Nephron progenitor cell (in vitro differentiated cells): ENCODE results near the gene UIMC1.

Source experiments
- DNase-seq: peaks from one replicate; pipeline ENCODE4 v3.0.0; 2021
- H3K27ac Mint-ChIP-seq: 2 replicates; pipeline ENCODE4 v1.8.0; 2021; ENCODE audit warnings: mild to moderate bottlenecking, moderate library complexity, mixed read lengths
- H3K27me3 Mint-ChIP-seq: 2 replicates; pipeline ENCODE4 v1.8.0; 2021; ENCODE audit warnings: mild to moderate bottlenecking, low read depth, mixed read lengths; ENCODE audit not compliant: poor library complexity
- H3K36me3 Mint-ChIP-seq: 2 replicates; pipeline ENCODE4 v1.8.0; 2021; ENCODE audit warnings: low read depth, mixed read lengths
- H3K4me1 Mint-ChIP-seq: 2 replicates; pipeline ENCODE4 v1.8.0; 2021; ENCODE audit warnings: mixed read lengths
- H3K4me3 Mint-ChIP-seq: 2 replicates; pipeline ENCODE4 v1.8.0; 2021; ENCODE audit warnings: mild to moderate bottlenecking, moderate library complexity, mixed read lengths
- H3K9me3 Mint-ChIP-seq: 2 replicates; pipeline ENCODE4 v1.8.0; 2021; ENCODE audit warnings: mild to moderate bottlenecking, moderate library complexity, mixed read lengths
- CTCF ChIP-seq: fragments of 200-600 bp; sonication (generic); IDR thresholded peaks from 2 replicates; pipeline ENCODE4 v1.5.0; 2021; ENCODE audit warnings: antibody characterized with exemption

Gene UIMC1

DNA sequence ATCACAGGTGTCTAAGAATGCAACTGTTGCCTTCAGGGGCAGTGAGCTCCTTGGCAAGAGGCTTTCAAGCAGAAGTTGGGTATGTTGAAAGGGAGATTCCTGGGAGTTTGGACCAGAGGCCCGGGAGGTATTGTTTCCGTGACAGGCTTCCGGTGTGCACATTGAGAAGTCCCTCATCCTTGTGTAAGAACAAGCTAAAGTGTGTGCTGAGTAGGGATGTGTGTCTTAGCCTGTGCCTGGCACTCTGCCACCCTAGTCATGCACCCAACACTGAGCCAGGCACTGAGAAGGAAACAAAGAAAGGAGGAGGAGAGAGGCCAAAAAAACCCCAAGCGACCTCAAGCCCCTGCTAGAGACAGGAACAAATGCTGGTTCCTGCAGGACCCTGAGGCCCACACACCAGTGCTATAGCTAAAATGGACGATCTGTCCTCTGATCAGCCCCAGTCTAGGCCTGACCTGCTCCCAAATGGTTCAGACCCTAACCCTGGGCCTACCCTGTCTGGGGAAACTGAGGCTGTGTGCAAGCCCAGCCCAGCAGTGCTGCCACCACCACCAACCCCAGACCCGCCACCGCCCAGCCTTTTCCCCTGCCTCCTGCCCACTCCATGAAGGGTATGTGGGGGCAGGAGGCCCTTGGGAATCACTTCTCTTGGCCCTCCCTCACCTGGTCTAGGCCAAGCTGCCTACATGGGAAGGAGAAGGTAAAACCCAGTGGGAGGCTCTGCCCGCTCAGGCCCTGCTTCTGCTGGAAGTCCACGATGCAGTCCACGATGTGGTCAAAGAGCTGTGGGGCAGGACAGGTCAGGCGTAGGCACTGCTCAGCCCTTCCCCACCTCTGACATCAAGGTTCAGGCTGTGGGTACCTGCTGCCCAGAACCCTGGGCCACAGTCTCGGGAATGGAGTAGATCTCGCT is 120.0 kb downstream of the UIMC1 start:
- Mint-ChIP-seq H3K4me1 (peaks cover 10% of the 10 kb centered on the region), H3K27me3 (peaks cover 13% of the 10 kb centered on the region), H3K36me3 (no peaks in the 10 kb centered on the region), H3K9me3 (no peaks in the 10 kb centered on the region), H3K27ac (no peak overlapping the region), H3K4me3 (no peak overlapping the region)
- TF ChIP-seq CTCF: no peak
- DNase-seq: no peak

- Mint-ChIP-seq H3K27me3 (peaks cover 8% of the 10 kb centered on the region), H3K4me1 (peaks cover 10% of the 10 kb centered on the region), H3K36me3 (no peaks in the 10 kb centered on the region), H3K27ac (no peak overlapping the region), H3K4me3 (no peak overlapping the region), H3K9me3 (no peaks in the 10 kb centered on the region)
- TF ChIP-seq CTCF: no peak
- no peak for DNase-seq
These were observed 122.0 kb downstream of the UIMC1 start for GRCh38 chr5:176884571-176884890.

DNA sequence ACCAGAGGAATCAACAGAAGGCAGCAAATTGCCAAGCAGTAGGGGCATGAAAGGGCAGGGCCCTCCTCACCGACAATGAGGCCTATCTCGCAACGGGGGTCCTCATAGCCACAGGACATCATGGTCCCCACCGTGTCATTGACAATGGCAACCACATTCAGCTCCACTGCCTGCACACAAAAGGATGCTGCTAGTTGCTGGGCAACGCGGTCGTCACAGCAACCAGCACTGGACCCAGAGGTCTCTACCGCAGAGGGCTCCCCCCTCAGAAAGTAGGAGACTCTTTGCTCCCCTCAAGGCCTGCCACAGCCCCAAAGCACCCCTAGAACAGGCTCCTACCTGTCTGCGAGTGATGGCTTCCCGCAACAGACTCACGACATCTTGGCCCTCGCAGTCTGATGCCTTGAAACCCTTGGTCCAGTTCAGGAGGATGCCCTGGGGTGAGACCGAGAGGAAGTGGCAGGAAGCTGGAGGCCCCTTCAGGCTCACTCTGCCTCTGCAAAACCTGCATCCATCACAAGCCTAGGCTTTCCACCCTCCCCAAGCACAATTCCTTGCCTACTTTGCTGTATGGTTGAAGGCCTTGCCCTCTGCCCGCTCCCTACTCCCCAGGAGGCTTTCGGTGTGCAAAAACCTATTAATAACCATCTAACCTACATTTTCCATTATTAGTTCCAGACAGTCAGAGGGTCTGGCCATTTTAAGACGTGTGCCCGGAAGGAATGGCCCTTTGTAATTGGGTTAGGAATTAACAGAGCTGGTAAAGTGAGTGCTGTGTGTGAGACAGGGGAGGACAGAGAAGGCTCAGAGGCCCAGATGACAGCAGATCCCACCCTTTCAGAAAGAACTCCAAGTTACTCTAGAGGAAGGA is 122.6 kb downstream of the UIMC1 start:
- Mint-ChIP-seq H3K36me3 (no peaks in the 10 kb centered on the region), H3K4me3 (no peak overlapping the region), H3K4me1 (peaks cover 10% of the 10 kb centered on the region), H3K27ac (no peak overlapping the region), H3K27me3 (peaks cover 8% of the 10 kb centered on the region), H3K9me3 (no peaks in the 10 kb centered on the region)
- no peak for DNase-seq
- no peak for TF ChIP-seq CTCF

DNA sequence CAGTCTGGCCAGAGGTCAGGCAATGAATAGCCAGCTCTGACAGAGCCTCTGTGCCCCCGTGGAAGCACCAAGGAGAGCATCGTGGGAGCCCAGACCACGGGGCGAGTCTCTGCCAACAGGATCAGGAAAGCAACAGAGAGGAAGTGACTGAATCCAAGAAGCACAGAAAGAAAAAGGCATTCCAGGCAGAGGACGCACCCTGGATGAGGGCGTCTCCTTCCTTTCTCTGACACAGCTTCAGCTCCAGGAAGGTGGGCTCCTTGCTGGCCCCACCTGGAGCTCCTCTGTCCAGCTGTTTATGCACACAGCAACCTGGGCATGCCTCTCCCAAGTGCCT is 124.0 kb downstream of the UIMC1 start:
- Mint-ChIP-seq H3K36me3 (no peaks in the 10 kb centered on the region), H3K27me3 (peaks cover 6% of the 10 kb centered on the region), H3K4me1 (peaks cover 10% of the 10 kb centered on the region), H3K4me3 (no peak overlapping the region), H3K27ac (peak overlapping the region; percentile 37), H3K9me3 (no peaks in the 10 kb centered on the region)
- TF ChIP-seq CTCF: no peak
- no peak for DNase-seq

DNA sequence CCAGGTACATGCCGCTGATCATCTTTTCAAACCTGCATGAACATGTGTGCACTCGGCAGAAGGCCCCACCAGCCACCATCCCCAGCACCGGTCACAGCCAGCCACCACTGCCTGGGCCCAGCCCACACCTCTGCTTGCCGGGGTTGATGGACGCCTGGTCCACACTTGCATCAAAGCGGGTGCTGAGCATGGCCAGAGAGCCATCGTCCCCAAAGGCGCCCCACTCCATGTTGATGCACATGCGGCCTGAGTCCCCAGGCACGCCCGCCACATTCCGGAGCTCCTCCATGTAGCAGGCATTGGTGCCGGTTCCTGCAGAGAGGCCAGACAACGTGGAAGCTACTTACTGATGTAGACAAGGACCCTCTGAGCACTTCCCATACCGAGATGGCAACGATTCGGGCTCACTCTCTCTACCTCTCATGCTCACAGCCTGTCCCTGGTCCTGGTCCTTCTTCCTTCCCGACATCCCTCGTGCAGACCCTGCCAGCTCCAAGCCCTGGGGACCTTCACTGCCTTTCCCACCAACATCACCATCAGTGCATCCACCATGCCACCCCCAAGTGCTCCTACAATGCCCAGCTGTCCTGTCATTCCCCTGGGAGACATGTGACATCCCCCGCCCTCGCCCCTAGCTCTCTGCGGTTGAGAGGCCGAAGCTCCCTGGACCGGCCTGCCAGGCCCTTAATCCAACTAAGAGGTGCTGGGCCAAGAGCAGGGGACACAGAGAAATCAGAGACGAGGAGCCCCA is 124.6 kb downstream of the UIMC1 start:
- Mint-ChIP-seq H3K9me3 (no peaks in the 10 kb centered on the region), H3K4me3 (no peak overlapping the region), H3K36me3 (no peaks in the 10 kb centered on the region), H3K27me3 (peaks cover 6% of the 10 kb centered on the region), H3K27ac (peak overlapping the region; percentile 37), H3K4me1 (peaks cover 10% of the 10 kb centered on the region)
- no peak for DNase-seq
- no peak for TF ChIP-seq CTCF
